Measurements from ENCODE around the gene ILF3. TPM values are rescaled to one million over a fixed set of nuclear protein-coding genes. Genes with fewer than 3 reads are reported as not detected.

ILF3 gene
- total RNA-seq, 2 experiments from 2014 or later, result 464 to 491 TPM

DNA sequence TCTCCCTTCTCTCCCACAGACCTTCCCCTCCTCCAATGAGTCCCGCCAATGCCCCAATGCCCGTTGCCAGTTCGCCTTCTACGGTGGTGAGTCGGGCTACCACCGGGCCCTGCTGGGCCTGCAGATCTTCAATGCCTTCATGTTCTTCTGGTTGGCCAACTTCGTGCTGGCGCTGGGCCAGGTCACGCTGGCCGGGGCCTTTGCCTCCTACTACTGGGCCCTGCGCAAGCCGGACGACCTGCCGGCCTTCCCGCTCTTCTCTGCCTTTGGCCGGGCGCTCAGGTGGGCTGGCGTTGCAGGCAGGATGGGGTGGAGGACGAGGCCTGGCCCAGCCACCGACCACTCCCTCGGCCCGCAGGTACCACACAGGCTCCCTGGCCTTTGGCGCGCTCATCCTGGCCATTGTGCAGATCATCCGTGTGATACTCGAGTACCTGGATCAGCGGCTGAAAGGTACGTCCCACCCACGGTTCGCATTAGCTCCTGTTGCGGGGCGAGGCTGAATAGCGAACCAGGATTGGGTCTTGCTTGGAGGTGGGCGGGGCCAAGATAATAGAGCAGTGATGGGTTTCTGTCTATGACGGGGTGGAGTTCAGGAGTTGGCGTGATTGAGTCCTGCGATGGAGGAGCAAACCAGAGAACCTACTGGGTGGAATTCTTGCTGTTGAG, 17.7 kb upstream of the ILF3 start:
- DNase-seq, result no peak
- Histone ChIP-seq H3K4me1 (ENCODE audit: insufficient read depth, low read length) (no peaks in the 10 kb centered on the region), H3K9me3 (ENCODE audit: control insufficient read depth in 1 of 2, insufficient read depth in 1 of 2, low read length in 2 of 2) (no peaks in the 10 kb centered on the region), H3K36me3 (ENCODE audit: insufficient read depth, low read length) (peaks cover 78% of the 10 kb centered on the region), H3K4me3 (ENCODE audit: low read length) (no peak overlapping the region), H3K27ac (ENCODE audit: low read depth in 1 of 2, low read length in 2 of 2) (no peak overlapping the region), H3K27me3 (ENCODE audit: control insufficient read depth in 1 of 2, insufficient read depth in 2 of 2, low read length in 2 of 2) (no peaks in the 10 kb centered on the region)
- Mint-ChIP-seq H3K4me1 (ENCODE audit: low read depth) (no peaks in the 10 kb centered on the region), H3K36me3 (ENCODE audit: low read depth) (peaks cover 86% of the 10 kb centered on the region), H3K9me3 (no peaks in the 10 kb centered on the region), H3K27me3 (no peaks in the 10 kb centered on the region), H3K4me3 (no peak overlapping the region), H3K27ac (peak overlapping the region; percentile 25)
- intact Hi-C loops (cut with DNase I, micrococcal nuclease), result no loop called here
- ChIA-PET POLR2A (no interaction called here), CTCF (interaction anchor here (0.7 kb wide), 2 partner anchors 56 to 626 kb away, joined by 3 to 5 read pairs; partner anchors contain the start of gene COL5A3)
- TF ChIP-seq CTCF (IDR thresholded peaks at IDR 0.05), result no peak
- ATAC-seq (ENCODE audit: poor library complexity), result no peak

GRCh38 chr19:10637894-10638293, 16.3 kb upstream of the ILF3 start:
- DNase-seq (no peak), ATAC-seq (ENCODE audit: poor library complexity) (no peak)
- H3K36me3 Mint-ChIP-seq (ENCODE audit: low read depth), result peaks cover 88% of the 10 kb centered on the region
- H3K4me3 ChIP-seq (ENCODE audit: low read length), result no peak overlapping the region
- H3K27me3 ChIP-seq (ENCODE audit: control insufficient read depth in 1 of 2, insufficient read depth in 2 of 2, low read length in 2 of 2), result no peaks in the 10 kb centered on the region
- H3K4me1 Mint-ChIP-seq (ENCODE audit: low read depth), result peaks cover 4% of the 10 kb centered on the region
- no peak overlapping the region for H3K27ac ChIP-seq (ENCODE audit: low read depth in 1 of 2, low read length in 2 of 2)
- ChIA-PET POLR2A (interaction anchor here (0.6 to 1.7 kb wide), 3 partner anchors 35 to 159 kb away, joined by 3 to 5 read pairs (median 4); no protein-coding TSS in a partner anchor), CTCF (interaction anchor here (2.3 kb wide), 1 partner anchor 57 kb away, joined by 8 read pairs; no protein-coding TSS in a partner anchor)
- no peak overlapping the region for H3K27ac Mint-ChIP-seq
- TF ChIP-seq CTCF (IDR thresholded peaks at IDR 0.05), result no peak
- intact Hi-C loops (cut with DNase I, micrococcal nuclease), result no loop called here
- peaks cover 8% of the 10 kb centered on the region for H3K4me1 ChIP-seq (ENCODE audit: insufficient read depth, low read length)
- H3K27me3 Mint-ChIP-seq, result no peaks in the 10 kb centered on the region
- no peaks in the 10 kb centered on the region for H3K9me3 ChIP-seq (ENCODE audit: control insufficient read depth in 1 of 2, insufficient read depth in 1 of 2, low read length in 2 of 2)
- H3K9me3 Mint-ChIP-seq, result no peaks in the 10 kb centered on the region
- H3K4me3 Mint-ChIP-seq, result no peak overlapping the region
- H3K36me3 ChIP-seq (ENCODE audit: insufficient read depth, low read length), result peaks cover 86% of the 10 kb centered on the region

- no peak for ATAC-seq (ENCODE audit: poor library complexity)
- CTCF ChIA-PET, result interaction anchor here (1.0 to 2.3 kb wide), 2 partner anchors 59 to 66 kb away, joined by 3 to 8 read pairs; no protein-coding TSS in a partner anchor
- H3K27me3 Mint-ChIP-seq, result no peaks in the 10 kb centered on the region
- peaks cover 89% of the 10 kb centered on the region for H3K36me3 Mint-ChIP-seq (ENCODE audit: low read depth)
- no peak overlapping the region for H3K27ac ChIP-seq (ENCODE audit: low read depth in 1 of 2, low read length in 2 of 2)
- H3K4me3 ChIP-seq (ENCODE audit: low read length), result no peak overlapping the region
- peaks cover 24% of the 10 kb centered on the region for H3K4me1 Mint-ChIP-seq (ENCODE audit: low read depth)
- intact Hi-C loops (cut with DNase I, micrococcal nuclease), result loop anchor here in 1 of 2 experiments (5.0 kb wide), 1 partner anchor 38 kb away; no protein-coding TSS in a partner anchor
- no peak for TF ChIP-seq CTCF (IDR thresholded peaks at IDR 0.05)
- peak overlapping the region; percentile 39 for H3K27ac Mint-ChIP-seq
- H3K27me3 ChIP-seq (ENCODE audit: control insufficient read depth in 1 of 2, insufficient read depth in 2 of 2, low read length in 2 of 2), result no peaks in the 10 kb centered on the region
- H3K9me3 ChIP-seq (ENCODE audit: control insufficient read depth in 1 of 2, insufficient read depth in 1 of 2, low read length in 2 of 2), result no peaks in the 10 kb centered on the region
- POLR2A ChIA-PET, result interaction anchor here (3.1 kb wide), 1 partner anchor 13 kb away, joined by 13 read pairs; no protein-coding TSS in a partner anchor
- H3K36me3 ChIP-seq (ENCODE audit: insufficient read depth, low read length), result peaks cover 86% of the 10 kb centered on the region
- no peak overlapping the region for H3K4me3 Mint-ChIP-seq
- DNase-seq, result no peak
- H3K9me3 Mint-ChIP-seq, result no peaks in the 10 kb centered on the region
- H3K4me1 ChIP-seq (ENCODE audit: insufficient read depth, low read length), result peaks cover 28% of the 10 kb centered on the region
Observed at GRCh38 chr19:10639836-10640235, 14.3 kb upstream of the ILF3 start.

Measured in CD4-positive, alpha-beta T cell (primary cell).